ENCODE results near the gene RAD50. TPM values are rescaled to one million over a fixed set of nuclear protein-coding genes. Genes with fewer than 3 reads are reported as not detected.
A peak's percentile ranks its signal among the peaks of the same experiment; 100 is the strongest.

The RAD50 gene
- total and polyA plus RNA-seq, 2 of the 4 experiments (the other 2 are of a cell fraction) = 5.2 to 6.2 TPM

GRCh38 chr5:132655821-132656773 lies 99.3 kb downstream of the RAD50 start:
- BruUV-seq (replicated peaks) = no TSS peak
- peak overlapping the region; percentile 74 for H2AK9ac ChIP-seq (replicated peaks; ENCODE audit: low read depth, low read length, poor library complexity)
- ATAC-seq (ENCODE audit: low read depth) (peak; percentile 78), DNase-seq (no peak)
- intact Hi-C loops (cut with micrococcal nuclease) (no loop called here), in situ Hi-C loops (cut with MboI; ENCODE audit: low sequenced_read_pairs) (no loop called here), dilution Hi-C loops (cut with HindIII; ENCODE audit: low sequenced_read_pairs, unreplicated experiment) (no loop called here)
- H3K36me3 ChIP-seq (ENCODE audit: control insufficient read depth, insufficient read depth, low read length) = no peaks in the 10 kb centered on the region
- H4K20me1 ChIP-seq (ENCODE audit: insufficient read depth, low read length) = no peaks in the 10 kb centered on the region
- no peak overlapping the region; a peak in 1 of 4 replicates for H4K8ac ChIP-seq (ENCODE audit: low read depth in 2 of 2, low read length in 2 of 2)
- H3K4me3 ChIP-seq (ENCODE audit: insufficient read depth, low read depth, low read length) = peak overlapping the region; percentile 38
- H3K23ac ChIP-seq (ENCODE audit: low read depth, low read length) = peak overlapping the region; percentile 42; the same call in 1 of the 2 replicates
- H3K14ac ChIP-seq (replicated peaks; ENCODE audit: low read depth, low read length) = no peak overlapping the region; the same call in 1 of the 2 replicates
- WGBS, 2 experiments (ENCODE audit: extremely low coverage in 2 of 2, insufficient read length in 1 of 2) = 4% methylated on average over 33 of the region's 92 CpGs; no CpG with 5 or more reads in 1 of the 2 experiments
- H2AK5ac ChIP-seq (ENCODE audit: low read depth, low read length) = 0 out of 2 replicates have a peak overlapping the region, but pooled peaks have one; percentile 56
- H3K9ac ChIP-seq (ENCODE audit: low read depth, low read length) = no peak overlapping the region
- H2BK20ac ChIP-seq (ENCODE audit: low read depth, low read length) = no peak overlapping the region
- no peak overlapping the region for H3K56ac ChIP-seq (ENCODE audit: extremely low read depth, insufficient read depth, low read length)
- peak overlapping the region; percentile 90 for H2AFZ ChIP-seq (replicated peaks; ENCODE audit: low read length, poor library complexity)
- no peak overlapping the region for H2BK5ac ChIP-seq (ENCODE audit: low read depth, low read length, poor library complexity, severe bottlenecking)
- H3K4me2 ChIP-seq (ENCODE audit: low read depth, low read length) = peak overlapping the region; percentile 65
- no peak overlapping the region for H2BK120ac ChIP-seq (ENCODE audit: low read depth, low read length)
- H2BK15ac ChIP-seq (ENCODE audit: low read depth, low read length) = no peak overlapping the region; the same call in 2 of the 3 replicates
- H3K79me1 ChIP-seq (ENCODE audit: low read depth in 1 of 2, low read length in 2 of 2) = no peaks in the 10 kb centered on the region
- no peak overlapping the region for H4K5ac ChIP-seq (ENCODE audit: low read depth, low read length)
- peaks cover 3% of the 10 kb centered on the region; the same call in 1 of the 2 replicates for H3K9me1 ChIP-seq (ENCODE audit: insufficient read depth, low read length)
- H3K27me3 ChIP-seq (ENCODE audit: control insufficient read depth, insufficient read depth, low read length) = peaks cover 11% of the 10 kb centered on the region; the same call in 1 of the 2 replicates
- H3K4ac ChIP-seq (ENCODE audit: low read depth, low read length) = no peak overlapping the region; the same call in 1 of the 2 replicates
- no peak overlapping the region for H3K18ac ChIP-seq (ENCODE audit: low read depth, low read length)
- H3K4me1 ChIP-seq (ENCODE audit: control insufficient read depth, insufficient read depth, low read length) = no peaks in the 10 kb centered on the region
- no peak overlapping the region for H3K27ac ChIP-seq (ENCODE audit: insufficient read depth, low read length)
- POLR2A ChIA-PET (ENCODE audit: unreplicated experiment) = no interaction called here
- H4K91ac ChIP-seq (ENCODE audit: insufficient read depth, low read depth, low read length) = no peak overlapping the region
- CTCF ChIA-PET = no interaction called here
- H3K9me3 ChIP-seq (ENCODE audit: control insufficient read depth, insufficient read depth, low read length) = peaks cover 4% of the 10 kb centered on the region; the same call in 1 of the 2 replicates
- TF ChIP-seq USF2 (IDR thresholded peaks at IDR 0.05; ENCODE audit: low read depth, low read length) (no peak), RFX5 (IDR thresholded peaks at IDR 0.05; ENCODE audit: low read depth, low read length) (no peak), CTCF (conservative IDR thresholded peaks at IDR 0.05; ENCODE audit: low read depth, low read length) (peak; percentile 30; the same call in 1 of the 2 replicates), NFE2L2 (IDR thresholded peaks at IDR 0.05; ENCODE audit: low read depth, low read length) (no peak), SMC3 (IDR thresholded peaks at IDR 0.05; ENCODE audit: low read depth, low read length) (no peak), BHLHE40 (IDR thresholded peaks at IDR 0.05; ENCODE audit: low read depth, low read length) (peak; percentile 39; the same call in 1 of the 2 replicates), RAD21 (IDR thresholded peaks at IDR 0.05; ENCODE audit: low read length) (peak; percentile 40; the same call in 1 of the 2 replicates), MAFK (IDR thresholded peaks at IDR 0.05; ENCODE audit: low read depth, low read length) (no peak), MXI1 (IDR thresholded peaks at IDR 0.05; ENCODE audit: borderline replicate concordance, low read depth, low read length) (no peak), RCOR1 (IDR thresholded peaks at IDR 0.05; ENCODE audit: insufficient replicate concordance, low read length) (no peak), FOS (IDR thresholded peaks at IDR 0.05; ENCODE audit: low read depth, low read length) (no peak), ELK1 (IDR thresholded peaks at IDR 0.05; ENCODE audit: borderline replicate concordance, low read depth, low read length) (no peak)

All from IMR-90 (cell line).